Measurements from ENCODE around the gene SPTLC2.

DNA sequence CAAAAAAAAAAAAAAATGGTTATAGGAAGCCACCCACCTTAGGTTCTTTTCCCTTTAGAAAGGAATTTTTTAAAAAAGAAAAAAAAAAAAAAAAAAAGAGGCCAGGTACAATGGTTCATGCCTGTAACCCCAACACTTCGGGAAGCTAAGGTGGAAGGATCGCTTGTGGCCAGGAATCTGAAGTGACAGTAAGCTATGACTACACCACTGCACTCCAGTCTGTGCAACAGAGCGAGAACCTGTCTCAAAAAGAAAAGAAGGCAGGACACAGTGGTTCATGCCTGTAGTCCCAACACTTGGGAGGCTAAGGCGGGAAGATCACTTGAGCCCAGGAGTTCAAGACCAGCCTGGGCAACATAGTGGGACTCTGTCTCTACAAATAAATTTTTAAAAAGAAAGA is 36.0 kb downstream of the SPTLC2 start:
- no peak for TF ChIP-seq CTCF (IDR thresholded peaks at IDR 0.05; ENCODE audit: low read depth, low read length)
- TF ChIP-seq POLR2A (IDR thresholded peaks at IDR 0.05; ENCODE audit: extremely low read depth, insufficient read length): no peak
